ENCODE data around the gene NACC2. TPM values are rescaled to one million over a fixed set of nuclear protein-coding genes. Genes with fewer than 3 reads are reported as not detected.

NACC2 gene
- polyA plus RNA-seq, 1 donor (not counting 4 experiments of a cell fraction or from before 2014, with no cell fraction given) = 4.6 TPM

DNA sequence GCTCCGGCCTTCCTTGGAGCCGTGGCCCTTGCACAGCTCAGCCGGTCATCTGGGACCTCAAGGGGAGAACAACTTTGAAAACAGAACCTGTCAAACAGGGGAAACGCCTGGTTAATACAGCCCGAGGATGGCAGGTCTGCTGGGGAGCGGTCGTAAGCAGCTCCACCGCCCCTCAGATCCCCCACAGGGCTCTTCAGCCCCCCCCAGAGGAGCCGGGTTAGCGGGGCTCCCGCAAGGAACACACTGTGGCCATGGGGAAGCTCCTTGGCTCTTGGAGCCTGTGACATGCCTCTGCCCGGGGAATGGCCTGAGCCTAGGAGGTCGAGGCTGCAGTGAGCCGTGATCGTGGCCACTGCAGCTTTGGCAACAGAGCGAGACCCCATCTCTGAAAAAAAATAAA is 16.8 kb upstream of the NACC2 start:
- peaks cover 6% of the 10 kb centered on the region for H3K9me3 ChIP-seq (ENCODE audit: control insufficient read depth, low read depth, low read length)
- H3K4me3 ChIP-seq (ENCODE audit: control insufficient read depth in 2 of 3, extremely low read depth in 1 of 3, insufficient read depth in 2 of 3, low read depth in 1 of 3, low read length in 3 of 3) = no peak overlapping the region
- no peaks in the 10 kb centered on the region for H3K9me1 ChIP-seq (ENCODE audit: control insufficient read depth, extremely low read depth, insufficient read depth, low read length)
- DNase-seq (ENCODE audit: low read depth, low spot score) = no peak
- H2AFZ ChIP-seq (ENCODE audit: control insufficient read depth, low read length) = no peak overlapping the region
- H3K4me2 ChIP-seq (ENCODE audit: control insufficient read depth, extremely low read depth, insufficient read depth, low read depth, low read length) = no peak overlapping the region
- TF ChIP-seq CTCF (optimal IDR thresholded peaks at IDR 0.05 in 1 of 3, IDR thresholded peaks at IDR 0.05 in 1 of 3, conservative IDR thresholded peaks at IDR 0.05 in 1 of 3; ENCODE audit: extremely low read depth in 1 of 3, insufficient read depth in 2 of 3, low read length in 3 of 3) (no peak), EZH2 (IDR thresholded peaks at IDR 0.05; ENCODE audit: low read length) (no peak)
- peaks cover 11% of the 10 kb centered on the region for H3K27me3 ChIP-seq (ENCODE audit: control insufficient read depth, extremely low read depth, insufficient read depth, low read length)
- no peak overlapping the region for H3K9ac ChIP-seq (ENCODE audit: control insufficient read depth, extremely low read depth, insufficient read depth, low read length)
- H3K4me1 ChIP-seq (ENCODE audit: control insufficient read depth, extremely low read depth, insufficient read depth, low read length) = peaks cover 33% of the 10 kb centered on the region
- no peak for FAIRE-seq
- H4K20me1 ChIP-seq (ENCODE audit: control insufficient read depth, extremely low read depth, insufficient read depth, low read length) = no peaks in the 10 kb centered on the region
- H3K36me3 ChIP-seq (ENCODE audit: control insufficient read depth in 2 of 2, extremely low read depth in 1 of 2, insufficient read depth in 2 of 2, low read length in 2 of 2) = peaks cover 1 to 7% of the 10 kb centered on the region in 2 experiments
- H3K27ac ChIP-seq (ENCODE audit: control insufficient read depth, insufficient read depth, low read length) = no peak overlapping the region
- H3K79me2 ChIP-seq (ENCODE audit: control insufficient read depth, insufficient read depth, low read length) = peaks cover 8% of the 10 kb centered on the region
- dilution Hi-C loops (cut with MboI; ENCODE audit: extremely low pct_ligation_motif_present, low sequenced_read_pairs) = no loop called here

GRCh38 chr9:136111190-136111589 is 16.1 kb upstream of the NACC2 start:
- peaks cover 33% of the 10 kb centered on the region for H3K4me1 ChIP-seq (ENCODE audit: control insufficient read depth, extremely low read depth, insufficient read depth, low read length)
- H3K9me3 ChIP-seq (ENCODE audit: control insufficient read depth, low read depth, low read length) = peaks cover 6% of the 10 kb centered on the region
- H3K27me3 ChIP-seq (ENCODE audit: control insufficient read depth, extremely low read depth, insufficient read depth, low read length) = peaks cover 16% of the 10 kb centered on the region
- dilution Hi-C loops (cut with MboI; ENCODE audit: extremely low pct_ligation_motif_present, low sequenced_read_pairs) = no loop called here
- H3K27ac ChIP-seq (ENCODE audit: control insufficient read depth, insufficient read depth, low read length) = no peak overlapping the region
- H2AFZ ChIP-seq (ENCODE audit: control insufficient read depth, low read length) = no peak overlapping the region
- H3K9me1 ChIP-seq (ENCODE audit: control insufficient read depth, extremely low read depth, insufficient read depth, low read length) = no peaks in the 10 kb centered on the region
- H4K20me1 ChIP-seq (ENCODE audit: control insufficient read depth, extremely low read depth, insufficient read depth, low read length) = no peaks in the 10 kb centered on the region
- no peak overlapping the region for H3K9ac ChIP-seq (ENCODE audit: control insufficient read depth, extremely low read depth, insufficient read depth, low read length)
- H3K4me3 ChIP-seq (ENCODE audit: control insufficient read depth in 2 of 3, extremely low read depth in 1 of 3, insufficient read depth in 2 of 3, low read depth in 1 of 3, low read length in 3 of 3) = no peak overlapping the region
- TF ChIP-seq CTCF (optimal IDR thresholded peaks at IDR 0.05 in 1 of 3, IDR thresholded peaks at IDR 0.05 in 1 of 3, conservative IDR thresholded peaks at IDR 0.05 in 1 of 3; ENCODE audit: extremely low read depth in 1 of 3, insufficient read depth in 2 of 3, low read length in 3 of 3) (no peak), EZH2 (IDR thresholded peaks at IDR 0.05; ENCODE audit: low read length) (no peak)
- H3K79me2 ChIP-seq (ENCODE audit: control insufficient read depth, insufficient read depth, low read length) = peaks cover 1% of the 10 kb centered on the region
- no peak for DNase-seq (ENCODE audit: low read depth, low spot score)
- H3K36me3 ChIP-seq (ENCODE audit: control insufficient read depth in 2 of 2, extremely low read depth in 1 of 2, insufficient read depth in 2 of 2, low read length in 2 of 2) = peaks cover 1 to 7% of the 10 kb centered on the region in 2 experiments
- no peak for FAIRE-seq
- H3K4me2 ChIP-seq (ENCODE audit: control insufficient read depth, extremely low read depth, insufficient read depth, low read depth, low read length) = no peak overlapping the region
